ENCODE measurements around the gene XPNPEP1.

GRCh38 chr10:109862738-109863137, 60.6 kb downstream of the XPNPEP1 start:
- TF ChIP-seq CTCF (IDR thresholded peaks at IDR 0.05), result no peak
- TF ChIP-seq POLR2A (IDR thresholded peaks at IDR 0.05), result no peak
